ENCODE measurements around the gene GRK4.

- no peak for TF ChIP-seq CTCF (IDR thresholded peaks at IDR 0.05)
- no peak for TF ChIP-seq POLR2A (IDR thresholded peaks at IDR 0.05)
Measured at GRCh38 chr4:2942037-2942531, 21.3 kb upstream of the GRK4 start.
